Occipital lobe (tissue), 2 donors: ENCODE results near the gene ZNF804A. TPM values are rescaled to one million over a fixed set of nuclear protein-coding genes. Genes with fewer than 3 reads are reported as not detected.

Experiments used
- DNase-seq: peaks from one replicate; lab custom pipeline; 2025; lab: John Stamatoyannopoulos, UW
- total RNA-seq: library from RNA; depleted of rRNA; stranded (reverse); fragments of >200 nt; gene quantifications from one replicate; pipeline ENCODE4 v1.2.3, GENCODE V29; 2014

Gene ZNF804A
- total RNA-seq, 1 donor from 2014 or later, result 15.6 TPM

- DNase-seq, result no peak
These were observed 12.6 kb downstream of the ZNF804A start for GRCh38 chr2:184610891-184611290.

GRCh38 chr2:184611361-184612085, 13.2 kb downstream of the ZNF804A start:
- no peak for DNase-seq

GRCh38 chr2:184620367-184620766, 22.0 kb downstream of the ZNF804A start:
- DNase-seq, result no peak

DNA sequence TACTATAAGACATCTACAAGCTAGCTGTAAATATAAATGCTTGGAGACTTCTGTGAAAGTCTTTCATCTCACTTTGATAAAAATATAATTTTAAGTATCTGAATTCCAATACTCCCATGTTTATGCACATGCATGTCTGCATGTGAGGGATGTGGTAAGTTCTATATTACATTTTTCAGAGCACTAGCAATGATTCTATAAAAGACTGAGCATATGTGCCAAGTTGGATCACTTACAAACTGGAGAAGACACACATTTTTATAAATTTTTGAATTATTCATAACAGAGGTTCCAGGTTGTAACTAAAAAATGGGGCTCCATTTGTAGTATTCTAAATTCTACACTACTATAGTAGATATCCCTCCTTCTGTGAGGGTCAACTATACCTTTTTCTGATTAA, 26.0 kb downstream of the ZNF804A start:
- no peak for DNase-seq

GRCh38 chr2:184628051-184628450, 29.7 kb downstream of the ZNF804A start:
- DNase-seq, result no peak

GRCh38 chr2:184633726-184634125, 35.4 kb downstream of the ZNF804A start:
- no peak for DNase-seq

DNA sequence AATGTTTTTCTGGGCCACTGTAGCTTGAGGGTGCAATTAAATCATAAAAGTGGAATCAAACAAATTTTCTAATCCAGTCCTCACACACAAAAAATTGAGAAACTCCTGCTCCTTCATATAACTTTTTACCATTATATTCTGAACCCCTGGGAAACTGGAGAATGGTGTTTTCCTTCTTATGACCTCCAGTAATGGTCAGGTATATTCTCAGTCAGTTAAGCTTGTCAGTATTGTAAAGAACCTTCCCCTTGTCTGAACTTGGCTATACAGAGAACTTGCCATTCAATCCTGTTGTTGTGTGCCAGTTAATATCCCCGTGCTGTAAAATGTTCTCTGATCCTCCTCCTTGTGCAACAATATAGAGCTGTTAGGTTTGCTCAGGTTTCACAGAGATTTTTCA, 39.5 kb downstream of the ZNF804A start:
- no peak for DNase-seq

- DNase-seq, result no peak
These were observed 46.4 kb downstream of the ZNF804A start for GRCh38 chr2:184644685-184645084.

DNA sequence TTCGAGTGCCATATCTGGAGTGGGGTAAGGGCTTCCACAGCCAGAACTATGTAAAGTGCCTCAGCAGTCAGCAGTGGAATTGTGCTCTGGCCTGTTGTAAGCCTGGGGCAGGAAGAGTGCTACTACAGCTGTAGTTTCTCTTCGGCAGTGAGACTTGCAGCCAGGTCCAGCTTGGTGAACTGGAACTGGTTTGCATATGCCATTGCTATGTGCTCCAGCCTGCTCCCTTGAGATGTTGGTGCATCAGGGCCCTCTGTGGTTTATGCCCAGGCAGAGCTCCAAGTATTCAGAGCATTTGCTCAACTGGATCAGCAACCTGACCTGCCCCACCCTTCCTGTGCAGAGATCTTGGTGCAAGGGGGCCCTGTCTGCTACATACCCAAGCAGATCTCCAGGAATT, 47.8 kb downstream of the ZNF804A start:
- no peak for DNase-seq

DNA sequence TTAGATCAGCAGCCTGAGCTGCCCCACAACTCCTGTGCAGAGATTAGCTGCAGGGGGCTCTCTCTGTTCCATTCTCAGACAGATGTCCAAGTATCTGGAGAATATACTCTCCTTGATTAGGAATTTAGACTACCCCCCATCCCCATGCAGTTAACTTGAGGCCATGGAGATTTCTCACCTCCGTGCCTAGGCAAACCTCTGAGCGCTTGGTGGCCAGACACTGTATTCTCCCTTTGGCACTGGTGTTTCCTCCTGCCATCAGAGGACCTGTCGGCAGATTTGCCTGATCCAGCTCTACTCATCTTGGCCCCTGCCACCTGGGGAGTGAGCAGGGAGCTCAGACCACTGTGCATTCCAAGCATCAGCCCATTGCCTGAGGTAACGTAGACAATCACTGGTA, 48.3 kb downstream of the ZNF804A start:
- no peak for DNase-seq

GRCh38 chr2:184654945-184655344, 56.6 kb downstream of the ZNF804A start:
- no peak for DNase-seq

DNA sequence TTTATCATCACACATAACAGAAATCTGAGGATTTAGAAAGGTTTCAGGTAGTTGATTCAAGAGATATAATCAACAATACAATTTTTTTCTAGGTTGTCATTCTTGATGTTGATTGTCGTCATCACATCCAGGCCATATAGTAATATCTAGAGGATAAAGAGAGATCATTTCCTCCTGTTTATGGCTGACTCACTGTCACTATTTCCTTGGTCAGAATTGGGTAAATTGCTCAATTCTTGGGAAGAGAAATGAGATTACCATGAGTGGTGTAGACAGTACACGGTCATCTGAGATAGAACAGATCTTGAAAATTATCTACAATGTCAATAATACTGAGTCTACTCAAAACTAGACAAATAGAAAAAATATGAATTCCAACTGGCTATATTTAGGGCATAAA, 78.8 kb downstream of the ZNF804A start:
- no peak for DNase-seq

DNA sequence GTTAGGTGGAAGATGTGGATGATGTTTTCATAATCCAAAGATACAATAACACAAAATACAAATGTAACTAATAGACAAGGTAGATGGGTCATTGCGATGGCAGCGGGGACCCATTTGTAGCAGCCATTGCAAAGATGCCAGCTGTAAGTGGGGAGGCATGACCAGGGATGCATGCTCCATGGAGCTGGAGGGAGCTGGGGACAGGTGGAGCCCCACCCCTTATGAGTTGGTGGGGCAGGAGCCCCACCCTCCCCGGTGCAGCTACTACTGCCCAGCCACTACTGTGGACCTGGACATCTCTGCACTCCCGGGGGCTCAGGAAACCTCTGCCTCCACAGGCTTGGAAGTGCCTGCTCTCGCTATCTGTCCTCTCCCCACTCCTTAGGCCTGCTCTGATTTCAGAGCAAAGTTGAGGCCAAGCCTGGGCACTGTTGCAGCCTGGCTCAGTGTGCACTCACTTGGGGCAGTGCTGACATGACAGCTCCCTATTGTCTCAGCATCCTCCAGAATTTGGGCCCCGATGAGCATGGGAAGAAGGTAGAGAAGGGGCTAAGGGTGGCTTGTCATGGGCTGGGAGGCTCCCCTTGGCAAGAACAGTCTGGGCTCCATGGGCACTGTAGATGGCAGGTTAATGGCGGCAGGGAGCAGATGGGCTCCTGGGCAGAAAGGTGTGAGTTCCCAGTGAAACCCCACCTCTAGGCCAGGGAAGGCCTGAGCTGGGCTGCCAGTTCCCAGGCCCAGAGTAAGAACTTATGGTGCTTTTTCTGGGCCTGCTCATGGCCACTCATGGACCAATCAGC, 81.1 kb downstream of the ZNF804A start:
- no peak for DNase-seq

DNA sequence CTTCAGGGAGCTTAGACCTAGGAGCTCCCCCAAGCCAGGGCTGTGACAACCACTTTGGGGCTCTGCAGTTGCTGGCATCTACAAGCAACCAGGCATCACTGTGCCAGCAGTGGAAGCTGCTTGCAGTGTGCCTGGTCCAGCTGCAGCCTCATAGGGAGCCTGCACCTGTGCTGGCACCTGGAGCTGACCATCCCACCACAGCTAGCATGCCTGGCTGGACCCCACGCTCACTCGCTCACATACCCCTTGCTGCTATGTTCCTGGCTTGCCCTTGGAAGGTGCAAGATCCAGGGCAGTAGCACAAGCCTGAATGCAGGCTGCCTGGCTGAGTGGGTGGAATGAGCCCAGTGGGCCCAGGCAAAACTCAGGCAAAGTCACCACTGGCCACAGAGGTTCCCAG, 82.5 kb downstream of the ZNF804A start:
- DNase-seq, result no peak

DNA sequence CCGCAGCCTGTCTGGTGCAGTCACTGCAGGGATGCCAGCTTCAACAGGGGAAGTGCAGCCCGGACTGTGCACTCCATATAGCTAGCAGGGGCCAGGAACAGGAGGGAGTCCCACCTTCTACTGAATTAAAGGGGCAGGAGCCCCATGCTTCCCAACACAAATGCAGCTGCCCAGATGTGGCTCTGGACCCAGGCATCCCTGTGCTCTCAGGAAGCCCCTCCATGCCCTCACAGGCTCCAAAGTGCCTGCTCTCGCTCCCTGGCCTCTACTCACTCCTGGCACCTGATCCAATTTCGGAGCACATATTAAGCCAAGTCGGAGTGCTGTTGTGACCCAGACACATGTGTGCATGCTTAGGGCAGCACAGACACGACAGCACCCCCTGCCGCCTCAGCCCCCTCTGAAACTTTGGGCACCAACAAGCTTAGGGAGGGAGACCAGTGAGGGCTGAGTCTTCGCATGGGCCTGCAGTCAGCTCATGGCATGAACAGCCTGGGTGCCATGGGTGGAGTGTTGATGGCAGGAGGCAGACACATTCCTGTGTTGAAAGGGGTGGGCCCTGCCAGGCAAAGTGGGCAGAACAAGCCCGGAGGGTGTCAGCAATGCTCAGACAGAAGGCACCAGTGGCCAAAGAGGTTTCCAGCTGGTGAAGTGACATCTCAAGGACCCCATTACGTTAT, 83.5 kb downstream of the ZNF804A start:
- DNase-seq, result no peak

DNA sequence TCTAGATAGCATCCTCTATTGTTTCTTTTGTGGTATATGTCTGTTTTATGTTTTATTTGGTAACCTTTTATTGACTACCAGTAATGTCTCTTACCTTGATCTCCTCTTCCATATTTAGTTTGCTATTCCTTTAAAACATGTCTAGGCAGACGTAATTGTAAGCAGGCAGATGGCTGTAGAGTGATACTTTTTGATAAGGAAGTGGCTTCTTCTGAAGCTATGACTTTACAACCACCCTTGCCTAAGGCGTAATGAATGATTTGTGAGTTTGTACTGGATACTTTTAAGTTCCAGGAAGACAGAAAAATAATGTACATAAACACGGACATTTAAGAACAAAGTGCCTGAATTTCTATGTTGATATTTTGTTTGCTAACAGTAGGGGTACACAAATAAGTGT, 85.6 kb downstream of the ZNF804A start:
- DNase-seq, result no peak

GRCh38 chr2:184685999-184686841, 87.9 kb downstream of the ZNF804A start:
- no peak for DNase-seq

GRCh38 chr2:184689638-184690037, 91.3 kb downstream of the ZNF804A start:
- no peak for DNase-seq

DNA sequence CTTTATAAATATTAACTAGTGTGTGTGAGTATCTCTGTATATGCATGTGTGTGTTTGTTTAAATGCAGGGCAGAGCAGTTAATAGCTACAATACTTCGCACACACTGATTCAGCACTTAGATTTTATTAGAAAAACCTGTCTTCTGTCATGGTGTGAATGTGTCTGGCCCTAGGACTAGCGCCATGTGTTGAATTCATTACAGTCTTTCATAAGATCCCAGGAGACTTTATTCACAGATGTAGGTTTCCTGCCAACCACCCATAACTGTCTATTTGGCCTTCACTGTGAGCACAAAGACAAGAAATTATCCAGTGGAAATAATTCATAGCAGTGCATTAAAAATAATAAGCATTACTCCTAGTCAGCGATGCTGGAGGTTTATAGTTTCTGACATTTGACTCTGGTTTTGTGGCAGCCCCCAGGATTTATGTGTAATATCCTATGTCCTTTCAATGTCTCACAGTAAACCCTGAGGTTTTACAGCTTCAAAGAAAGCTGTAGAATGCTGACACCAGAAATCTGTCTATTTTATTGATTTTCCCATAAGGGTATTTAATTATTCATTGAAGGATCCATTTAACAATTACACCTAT, 93.9 kb downstream of the ZNF804A start:
- DNase-seq, result no peak

- DNase-seq, result no peak
These were observed 98.3 kb downstream of the ZNF804A start for GRCh38 chr2:184696644-184697043.

DNA sequence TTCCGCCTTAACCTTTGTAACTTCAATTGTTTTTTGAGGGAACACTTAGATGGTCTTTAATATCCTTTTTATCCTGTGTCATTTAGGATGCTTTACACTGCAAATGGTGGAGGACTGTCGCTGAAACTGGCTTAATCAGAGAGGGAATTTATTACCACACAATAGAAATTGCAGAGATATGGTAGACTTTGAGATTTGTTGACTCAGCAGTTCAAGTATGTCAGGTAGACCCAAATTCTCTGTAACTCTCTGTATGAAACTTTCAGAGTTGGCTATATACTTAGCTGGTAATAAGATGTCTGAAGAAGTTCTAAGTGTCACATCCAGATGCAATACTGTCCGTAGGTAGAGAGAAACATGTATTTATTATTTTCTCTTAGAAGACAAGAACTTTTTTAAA, 100.1 kb downstream of the ZNF804A start:
- no peak for DNase-seq
